ENCODE measurements around the gene COQ8B.
"Not testable (repeated sequence)": the region's sequence is repeated elsewhere in the genome, so short reads cannot be mapped to it uniquely, and the experiment has no call there.

The COQ8B gene

DNA sequence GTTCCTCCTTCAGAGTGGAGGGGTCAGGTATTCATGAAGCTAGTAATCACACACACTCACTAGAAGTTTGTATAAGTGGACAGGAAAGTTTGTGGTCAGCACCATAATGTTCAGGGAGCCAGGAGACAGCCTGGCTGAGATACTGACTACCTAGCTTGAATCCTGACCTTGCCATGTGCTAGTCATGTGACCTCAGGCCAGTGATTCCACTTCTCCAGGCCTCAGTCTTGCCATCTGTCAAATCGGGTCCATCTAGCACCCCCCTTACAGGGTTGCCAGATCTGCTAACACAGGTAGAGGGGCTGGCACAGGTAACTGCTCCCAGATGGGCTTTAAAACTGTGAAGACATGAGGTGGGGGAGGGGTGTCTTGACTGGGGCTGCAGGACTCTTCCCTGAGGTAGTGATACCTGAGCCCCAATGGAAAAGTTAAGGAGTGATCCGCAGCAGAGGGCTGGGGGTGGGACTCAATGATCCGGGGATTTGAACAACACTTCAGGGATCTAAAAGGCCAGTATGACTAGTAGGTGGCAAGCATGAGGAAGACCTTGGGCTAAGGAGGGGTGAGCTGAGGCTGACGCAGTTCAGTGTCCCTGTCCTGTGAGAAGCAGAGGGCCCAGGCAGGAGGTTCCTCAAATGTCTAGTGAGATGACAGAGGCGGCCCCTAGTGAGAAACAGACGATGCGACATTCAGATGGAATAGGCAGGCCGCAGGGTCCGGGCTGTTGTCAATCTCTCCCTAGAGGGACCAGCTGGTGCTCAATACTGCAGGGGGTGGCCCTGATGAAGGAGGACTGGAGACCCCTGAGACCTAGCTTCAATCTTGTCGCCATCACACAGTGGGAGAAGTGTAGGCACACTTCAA lies 25.1 kb upstream of the COQ8B start:
- DNase-seq, result peak in 1 of 2 donors; percentile 46

- no peak for DNase-seq
Measured at GRCh38 chr19:40740747-40741146, 24.1 kb upstream of the COQ8B start.

DNA sequence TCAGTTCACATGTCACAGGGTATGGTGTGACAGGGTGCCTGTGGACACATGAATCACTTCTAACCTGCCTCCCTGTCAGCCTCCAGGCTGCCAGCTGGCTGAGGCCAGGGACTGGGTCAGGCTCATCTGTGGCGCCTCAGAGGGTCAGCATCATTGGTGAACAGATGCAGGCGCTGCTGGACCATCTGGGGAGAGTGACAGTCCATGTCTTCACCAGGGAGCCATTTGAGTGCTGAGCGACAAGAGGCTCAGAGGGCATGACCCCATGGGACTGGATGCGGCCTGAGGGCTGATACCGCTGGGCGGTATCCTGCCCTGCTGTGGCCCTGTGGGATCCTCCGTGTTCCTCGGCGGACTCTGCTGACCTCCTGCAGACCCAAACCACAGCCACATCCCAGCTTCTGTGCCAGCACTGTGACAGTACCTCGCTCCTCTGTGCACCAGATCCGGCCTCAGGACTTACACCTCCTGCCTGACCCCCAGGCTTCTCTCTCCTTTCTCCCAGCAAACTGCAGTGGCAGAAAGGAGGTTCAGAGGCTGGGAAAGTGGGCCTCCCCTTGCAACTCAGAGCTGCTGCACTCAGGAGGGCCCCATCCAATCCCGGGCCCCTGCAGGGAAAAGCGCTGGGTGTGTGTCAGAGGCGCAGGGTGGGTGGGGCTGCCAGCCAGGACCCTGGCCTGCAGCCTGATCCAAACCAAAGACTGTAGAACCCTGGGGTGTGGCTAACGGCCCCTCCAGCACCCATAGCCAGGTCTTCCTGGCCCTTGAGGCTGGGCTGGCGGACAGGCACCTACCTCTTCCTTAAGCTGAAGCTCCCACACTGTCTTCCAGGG lies 23.4 kb upstream of the COQ8B start:
- no peak for DNase-seq

DNA sequence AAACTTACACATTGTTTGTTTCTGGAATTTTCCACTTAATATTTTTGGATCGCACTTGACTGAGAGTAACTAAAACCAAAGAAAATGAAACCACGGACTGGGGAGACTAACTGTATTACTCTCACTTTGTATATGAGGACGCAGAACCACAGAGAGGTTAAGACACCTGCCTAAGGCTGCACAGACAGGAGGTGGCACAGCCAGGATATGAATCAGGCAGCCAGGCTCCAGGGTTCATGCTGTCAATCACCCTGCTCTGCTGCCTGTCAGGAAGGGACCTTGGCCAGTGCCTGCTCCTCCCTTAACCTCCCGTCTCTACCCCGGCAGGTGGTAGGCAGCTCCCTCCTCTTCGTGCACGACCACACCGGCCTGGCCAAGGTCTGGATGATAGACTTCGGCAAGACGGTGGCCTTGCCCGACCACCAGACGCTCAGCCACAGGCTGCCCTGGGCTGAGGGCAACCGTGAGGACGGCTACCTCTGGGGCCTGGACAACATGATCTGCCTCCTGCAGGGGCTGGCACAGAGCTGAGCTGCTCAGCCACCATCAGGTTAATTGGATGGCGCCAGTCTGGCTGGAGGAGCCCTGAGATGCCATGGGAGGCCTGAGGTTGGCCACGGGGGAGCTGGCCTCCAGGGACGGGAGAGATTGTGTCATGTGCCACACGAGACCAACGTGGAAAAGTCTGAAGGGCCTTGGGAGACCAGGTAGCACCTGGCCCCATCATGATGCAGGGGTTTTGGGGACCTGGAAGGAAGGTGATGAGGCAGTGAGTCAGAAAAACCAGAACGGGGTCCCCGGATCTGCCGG lies 22.5 kb upstream of the COQ8B start:
- no peak for DNase-seq

DNA sequence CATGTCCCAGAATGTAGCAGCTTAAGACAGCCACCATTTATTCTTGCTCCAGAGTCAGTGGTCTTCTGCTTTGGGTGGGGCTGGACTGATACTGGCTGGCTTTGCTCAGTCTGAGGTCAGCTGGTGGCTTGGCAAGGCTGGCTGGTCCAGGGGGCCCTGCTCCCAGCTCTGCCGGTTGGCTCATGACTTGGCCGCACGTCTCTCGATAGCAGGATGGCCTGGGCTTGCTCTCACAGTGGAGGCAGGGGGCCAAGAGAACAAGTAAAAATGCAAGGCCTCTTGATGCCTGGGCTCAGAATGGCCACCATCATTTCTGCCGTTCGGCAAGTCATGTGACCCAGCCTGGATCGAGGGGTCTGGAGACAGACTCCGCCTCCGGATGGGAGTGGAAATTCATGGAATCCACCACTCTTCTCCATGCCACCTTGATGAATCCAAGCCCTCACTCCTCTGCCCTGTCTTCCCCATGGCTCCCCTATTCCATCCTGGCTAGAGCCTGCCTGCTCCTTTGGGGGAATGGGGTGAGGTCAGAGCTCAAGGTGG lies 20.5 kb upstream of the COQ8B start:
- DNase-seq, result no peak

DNA sequence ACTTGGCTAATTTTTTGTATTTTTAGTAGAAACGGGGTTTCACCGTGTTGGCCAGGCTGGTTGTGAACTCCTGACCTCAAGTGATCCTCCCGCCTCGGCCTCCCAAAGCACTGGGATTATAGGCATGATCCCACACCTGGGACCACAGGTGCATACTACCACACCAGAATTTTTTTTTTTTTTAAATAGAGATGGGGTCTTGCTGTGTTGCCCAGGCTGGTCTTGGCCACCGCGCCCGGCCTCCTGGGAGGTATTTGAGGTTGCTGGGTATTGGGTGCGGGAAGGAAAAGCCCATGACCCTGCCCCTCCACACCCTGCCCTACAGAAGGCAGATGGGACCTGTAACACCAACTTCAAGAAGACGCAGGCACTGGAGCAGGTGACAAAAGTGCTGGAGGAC lies 20.0 kb upstream of the COQ8B start:
- DNase-seq, result no peak

- no peak for DNase-seq
Measured at GRCh38 chr19:40735013-40735771, 18.5 kb upstream of the COQ8B start.

DNA sequence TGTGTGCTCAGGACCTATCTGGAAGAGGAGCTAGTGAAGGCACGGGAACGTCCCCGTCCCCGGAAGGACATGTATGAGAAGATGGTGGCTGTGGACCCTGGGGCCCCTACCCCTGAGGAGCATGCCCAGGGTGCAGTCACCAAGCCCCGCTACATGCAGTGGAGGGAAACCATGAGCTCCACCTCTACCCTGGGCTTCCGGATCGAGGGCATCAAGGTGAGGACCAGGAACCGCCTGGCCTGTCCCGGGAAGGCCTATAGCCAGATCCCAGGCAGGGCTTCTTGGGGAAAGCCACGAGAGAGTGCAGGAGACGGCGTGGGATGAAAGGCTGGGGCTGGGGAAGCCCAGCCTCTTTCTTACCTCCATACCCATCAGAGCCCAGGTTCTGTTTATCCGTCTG lies 16.5 kb upstream of the COQ8B start:
- DNase-seq, result no peak

DNA sequence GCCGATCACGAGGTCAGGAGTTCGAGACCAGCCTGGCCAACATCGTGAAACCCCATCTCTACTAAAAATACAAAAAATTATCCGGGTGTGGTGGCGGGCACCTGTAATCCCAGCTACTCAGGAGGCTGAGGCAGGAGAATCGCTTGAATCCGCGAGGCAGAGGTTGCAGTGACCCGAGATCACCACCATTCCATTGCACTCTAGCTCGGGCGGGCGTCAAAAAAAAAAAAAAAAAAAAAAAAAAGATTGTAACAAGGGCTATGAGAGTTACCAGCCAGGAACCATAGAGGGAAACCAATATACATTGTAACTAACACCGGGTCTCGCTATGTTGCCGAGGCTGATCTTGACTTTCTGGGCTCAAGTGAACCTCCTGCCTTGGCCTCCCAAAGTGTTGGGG lies 15.6 kb upstream of the COQ8B start:
- DNase-seq, result not testable (repeated sequence)

DNA sequence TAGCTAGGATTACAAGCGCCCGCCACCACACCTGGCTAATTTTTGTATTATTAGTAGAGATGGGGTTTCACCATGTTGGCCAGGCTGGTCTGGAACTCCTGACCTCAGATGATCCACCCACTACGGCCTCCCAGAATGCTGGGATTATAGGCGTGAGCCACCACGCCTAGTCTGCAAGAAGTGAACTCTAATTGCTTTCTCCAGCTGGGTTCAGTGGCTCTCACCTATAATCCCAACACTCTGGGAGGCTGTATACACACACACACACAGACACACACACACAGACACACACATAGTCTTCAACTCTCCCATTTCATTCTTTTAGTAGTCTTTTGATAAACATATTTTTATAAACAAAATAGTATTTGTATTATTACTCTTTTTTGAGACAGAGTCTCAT lies 13.4 kb upstream of the COQ8B start:
- DNase-seq, result not testable (repeated sequence)

- no peak for DNase-seq
Measured at GRCh38 chr19:40726279-40726678, 9.6 kb upstream of the COQ8B start.

GRCh38 chr19:40724855-40725254 lies 8.2 kb upstream of the COQ8B start:
- DNase-seq, result no peak

DNA sequence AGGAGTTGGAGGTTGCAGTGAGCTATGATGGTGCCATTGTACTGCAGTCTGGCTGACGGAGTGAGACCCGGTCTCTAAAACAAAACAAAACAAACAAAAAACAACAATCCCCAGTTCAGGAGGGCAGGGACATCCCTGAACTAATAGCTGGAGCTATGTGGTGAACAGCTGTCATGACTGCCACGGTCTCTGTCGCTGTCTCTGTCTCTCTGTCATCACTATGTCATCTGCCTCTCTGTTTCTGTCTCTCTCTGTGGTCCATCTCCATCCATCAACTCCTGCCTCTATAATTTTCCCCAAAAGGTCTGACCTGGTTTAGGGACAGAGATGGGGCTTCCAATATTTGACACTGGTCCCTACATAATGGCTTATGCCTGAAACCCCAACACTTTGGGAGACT lies 7.6 kb upstream of the COQ8B start:
- no peak for DNase-seq

DNA sequence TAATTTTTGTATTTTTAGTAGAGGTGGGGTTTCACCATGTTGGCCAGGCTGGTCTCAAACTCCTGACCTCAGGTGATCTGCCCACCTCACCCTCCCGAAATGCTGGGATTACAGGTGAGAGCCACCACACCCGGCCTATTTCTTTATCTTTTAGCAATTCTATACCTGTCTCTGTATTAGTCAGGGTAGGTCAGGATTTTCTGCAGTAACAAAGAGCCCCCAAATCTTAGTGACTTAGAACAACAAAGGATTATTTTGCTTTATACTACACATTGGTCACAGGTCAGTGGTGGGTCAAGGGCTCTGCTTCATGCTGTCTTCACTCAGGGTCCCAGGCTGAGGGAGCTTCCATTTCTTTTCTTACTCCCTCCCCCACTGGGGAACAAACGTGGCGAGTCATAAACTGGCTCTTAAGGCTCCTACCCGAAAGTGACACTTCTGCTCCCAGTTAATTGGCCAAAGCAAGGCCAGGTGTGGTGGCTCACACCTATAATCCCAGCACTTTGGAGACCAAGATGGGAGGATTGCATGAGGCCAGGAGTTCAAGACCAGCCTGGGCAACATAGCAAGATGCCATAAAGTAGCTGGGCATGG lies 7.1 kb upstream of the COQ8B start:
- DNase-seq, result no peak

DNA sequence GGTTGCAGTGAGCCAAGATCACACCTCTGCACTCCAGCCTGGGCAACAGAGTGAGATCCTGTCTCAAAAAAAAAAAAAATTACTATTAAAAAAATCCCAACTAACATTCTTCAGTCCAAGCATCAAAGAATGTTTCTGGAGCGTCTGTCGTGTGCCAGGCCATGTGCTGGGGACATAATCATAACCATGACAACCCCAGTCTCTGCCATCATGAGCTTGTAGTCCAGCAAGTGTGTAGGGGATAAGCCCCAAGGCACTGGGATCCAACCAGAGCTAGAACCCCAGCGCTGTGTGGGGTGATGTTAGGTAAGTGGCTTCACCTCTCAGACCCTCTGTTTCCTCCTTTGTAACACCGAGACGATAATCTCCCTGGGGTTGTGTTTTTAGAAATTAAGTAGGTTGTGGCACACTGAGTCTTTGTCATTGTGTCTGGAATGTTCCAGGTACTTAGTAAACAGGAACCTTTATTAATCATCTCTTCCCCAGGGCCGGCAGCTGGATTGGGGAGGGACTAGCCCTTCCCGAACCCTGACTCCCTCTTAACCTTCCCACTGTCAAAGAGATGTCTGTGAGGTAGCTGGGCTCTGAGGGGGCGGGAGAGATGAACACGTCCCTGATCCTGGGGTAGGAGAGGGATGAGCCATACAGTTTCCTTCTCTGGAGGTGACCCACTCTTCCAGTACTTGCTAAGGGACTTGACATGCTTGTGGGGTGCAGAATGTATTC lies 5.4 kb upstream of the COQ8B start:
- DNase-seq, result no peak

DNA sequence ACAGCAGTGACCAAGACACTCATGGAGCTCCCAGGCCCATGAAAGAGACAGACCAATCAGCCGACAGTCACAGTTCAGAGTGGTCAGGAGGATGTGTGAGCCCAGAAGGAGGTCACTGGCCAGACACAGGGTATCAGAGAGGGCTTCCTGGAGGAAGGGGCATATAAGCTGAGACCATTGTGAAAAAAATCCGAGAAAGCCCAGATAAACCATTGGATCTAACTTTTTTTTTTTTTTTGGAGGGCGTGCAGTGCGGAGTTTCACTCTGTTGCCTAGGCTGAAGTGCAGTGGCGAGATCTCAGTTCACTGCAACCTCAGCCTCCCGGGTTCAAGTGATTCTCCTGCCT lies 4.4 kb upstream of the COQ8B start:
- DNase-seq, result no peak

GRCh38 chr19:40719414-40719894 lies 2.8 kb upstream of the COQ8B start:
- DNase-seq, result no peak

GRCh38 chr19:40718774-40719391 lies 2.2 kb upstream of the COQ8B start:
- no peak for DNase-seq

DNA sequence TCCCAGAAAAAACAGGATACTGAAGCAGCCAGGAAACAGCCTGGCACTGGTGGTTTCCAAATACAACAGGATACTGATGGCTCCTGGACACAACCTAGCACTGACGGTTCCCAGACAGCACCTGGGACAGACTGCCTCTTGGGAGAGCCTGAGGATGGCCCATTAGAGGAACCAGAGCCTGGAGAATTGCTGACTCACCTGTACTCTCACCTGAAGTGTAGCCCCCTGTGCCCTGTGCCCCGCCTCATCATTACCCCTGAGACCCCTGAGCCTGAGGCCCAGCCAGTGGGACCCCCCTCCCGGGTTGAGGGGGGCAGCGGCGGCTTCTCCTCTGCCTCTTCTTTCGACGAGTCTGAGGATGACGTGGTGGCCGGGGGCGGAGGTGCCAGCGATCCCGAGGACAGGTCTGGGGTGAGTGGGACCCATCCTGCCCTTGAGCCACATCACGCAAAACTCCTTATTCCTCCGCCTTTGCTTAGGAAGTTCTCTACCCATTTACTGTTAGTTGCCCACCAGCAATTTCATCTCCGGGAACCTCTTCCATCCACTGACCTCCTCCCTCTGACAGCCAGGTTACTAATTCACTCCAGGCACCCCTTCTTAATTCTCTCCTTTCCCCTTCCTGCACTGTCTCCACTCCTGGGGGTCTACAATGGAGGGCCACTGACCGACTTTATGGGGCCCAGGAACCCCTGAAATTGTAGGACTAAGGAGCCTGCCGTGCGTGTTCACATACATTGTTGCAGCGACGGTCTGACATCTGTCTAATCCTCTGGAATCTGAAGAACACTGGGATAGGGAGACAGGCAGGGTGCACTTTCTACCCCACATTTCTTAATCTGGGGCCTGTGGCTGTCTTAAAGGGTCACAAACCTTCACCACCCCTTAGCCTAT lies 1.4 kb upstream of the COQ8B start:
- DNase-seq, result no peak
